Neural progenitor cell (in vitro differentiated cells): ENCODE measurements around the gene ARHGEF4.
"Not testable (repeated sequence)": the region's sequence is repeated elsewhere in the genome, so short reads cannot be mapped to it uniquely, and the experiment has no call there.

Experiments
- EZH2 ChIP-seq: fragments of 200-600 bp; sonication (generic); IDR thresholded peaks from 2 replicates; pipeline ENCODE4 v1.6.1; 2017; ENCODE audit warnings: antibody characterized with exemption, mild to moderate bottlenecking, moderate library complexity
- TF ChIP-seq, protein P1 (sequence below): fragments of 200-600 bp; sonication (generic); IDR thresholded peaks from 2 replicates; pipeline ENCODE4 v1.5.1; 2017; ENCODE audit warnings: antibody characterized with exemption, mild to moderate bottlenecking

DNA sequence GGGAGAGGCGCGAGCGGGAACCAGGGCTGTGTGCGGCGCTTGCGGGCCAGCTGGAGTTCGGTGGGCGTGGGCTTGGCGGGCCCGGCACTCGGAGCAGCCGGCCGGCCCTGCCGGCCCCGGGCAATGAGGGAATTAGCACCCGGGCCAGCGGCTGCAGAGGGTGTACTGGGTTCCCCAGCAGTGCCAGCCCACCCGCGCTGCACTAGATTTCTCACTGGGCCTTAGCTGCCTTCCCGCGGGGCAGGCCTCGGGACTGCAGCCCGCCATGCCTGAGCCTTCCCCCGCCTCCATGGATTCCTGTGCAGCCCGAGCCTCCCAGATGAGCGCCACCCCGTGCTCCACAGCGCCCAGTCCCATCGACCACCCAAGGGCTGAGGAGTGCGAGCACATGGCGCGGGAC, 154.7 kb downstream of the ARHGEF4 start:
- TF ChIP-seq, protein P1, sequence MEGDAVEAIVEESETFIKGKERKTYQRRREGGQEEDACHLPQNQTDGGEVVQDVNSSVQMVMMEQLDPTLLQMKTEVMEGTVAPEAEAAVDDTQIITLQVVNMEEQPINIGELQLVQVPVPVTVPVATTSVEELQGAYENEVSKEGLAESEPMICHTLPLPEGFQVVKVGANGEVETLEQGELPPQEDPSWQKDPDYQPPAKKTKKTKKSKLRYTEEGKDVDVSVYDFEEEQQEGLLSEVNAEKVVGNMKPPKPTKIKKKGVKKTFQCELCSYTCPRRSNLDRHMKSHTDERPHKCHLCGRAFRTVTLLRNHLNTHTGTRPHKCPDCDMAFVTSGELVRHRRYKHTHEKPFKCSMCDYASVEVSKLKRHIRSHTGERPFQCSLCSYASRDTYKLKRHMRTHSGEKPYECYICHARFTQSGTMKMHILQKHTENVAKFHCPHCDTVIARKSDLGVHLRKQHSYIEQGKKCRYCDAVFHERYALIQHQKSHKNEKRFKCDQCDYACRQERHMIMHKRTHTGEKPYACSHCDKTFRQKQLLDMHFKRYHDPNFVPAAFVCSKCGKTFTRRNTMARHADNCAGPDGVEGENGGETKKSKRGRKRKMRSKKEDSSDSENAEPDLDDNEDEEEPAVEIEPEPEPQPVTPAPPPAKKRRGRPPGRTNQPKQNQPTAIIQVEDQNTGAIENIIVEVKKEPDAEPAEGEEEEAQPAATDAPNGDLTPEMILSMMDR, result not testable (repeated sequence)
- not testable (repeated sequence) for TF ChIP-seq EZH2
